SK-N-SH treated with all-trans-retinoic acid at 6 μM for 48 hours (cell line): ENCODE measurements around the gene P2RX3.
A peak's percentile ranks its signal among the peaks of the same experiment; 100 is the strongest.

Experiments used
- ATAC-seq: fragments of 200-7000 bp; cut with Tn5 transposase; 3 replicates; pipeline ENCODE4 v1.9.1; 2020; ENCODE audit warnings: mild to moderate bottlenecking, moderate library complexity
- BACH2 ChIP-seq: fragments of 250-450 bp; sonication (Bioruptor Pico); IDR thresholded peaks from 2 replicates; pipeline ENCODE4 v1.9.0; 2021; ENCODE audit warnings: mild to moderate bottlenecking, borderline replicate concordance
- CSDC2 ChIP-seq: fragments of 250-450 bp; sonication (Bioruptor Pico); IDR thresholded peaks from 2 replicates; pipeline ENCODE4 v1.5.0; 2020; ENCODE audit warnings: mild to moderate bottlenecking, moderate library complexity
- GLIS3 ChIP-seq: fragments of 250-450 bp; sonication (Bioruptor Pico); IDR thresholded peaks from 2 replicates; pipeline ENCODE4 v1.5.0; 2020; ENCODE audit warnings: mild to moderate bottlenecking, moderate library complexity
- ISL1 ChIP-seq: fragments of 250-450 bp; sonication (Bioruptor Pico); IDR thresholded peaks from 2 replicates; pipeline ENCODE4 v2.1.2; 2022; ENCODE audit warnings: mild to moderate bottlenecking, moderate library complexity
- OSR1 ChIP-seq: fragments of 250-450 bp; sonication (Bioruptor Pico); IDR thresholded peaks from 2 replicates; pipeline ENCODE4 v1.8.0; 2022; ENCODE audit warnings: moderate library complexity, mild to moderate bottlenecking, inconsistent platforms
- PPARA ChIP-seq: fragments of 250-450 bp; sonication (Bioruptor Pico); IDR thresholded peaks from 2 replicates; pipeline ENCODE4 v1.5.0; 2020; ENCODE audit warnings: mild to moderate bottlenecking, borderline replicate concordance
- RARB ChIP-seq: fragments of 250-450 bp; sonication (Bioruptor Pico); IDR thresholded peaks from 2 replicates; pipeline ENCODE4 v1.8.0; 2021; ENCODE audit warnings: mild to moderate bottlenecking, moderate library complexity
- SNAI2 ChIP-seq: fragments of 250-450 bp; sonication (Bioruptor Pico); IDR thresholded peaks from 2 replicates; pipeline ENCODE4 v1.5.0; 2020; ENCODE audit warnings: mild to moderate bottlenecking, moderate library complexity
- TCF4 ChIP-seq: fragments of 250-450 bp; sonication (Bioruptor Pico); IDR thresholded peaks from 2 replicates; pipeline ENCODE4 v1.8.0; 2021; ENCODE audit warnings: mild to moderate bottlenecking, moderate library complexity, borderline replicate concordance
- TOX ChIP-seq: fragments of 250-450 bp; sonication (Bioruptor Pico); IDR thresholded peaks from 2 replicates; pipeline ENCODE4 v1.8.0; 2021; ENCODE audit warnings: mild to moderate bottlenecking, moderate library complexity, borderline replicate concordance
- ZC3H10 ChIP-seq: fragments of 250-450 bp; sonication (Bioruptor Pico); IDR thresholded peaks from 2 replicates; pipeline ENCODE4 v1.5.1; 2021; ENCODE audit warnings: mild to moderate bottlenecking, moderate library complexity
- ZFP3 ChIP-seq: fragments of 250-450 bp; sonication (Bioruptor Pico); IDR thresholded peaks from 2 replicates; pipeline ENCODE4 v1.5.0; 2020; ENCODE audit warnings: mild to moderate bottlenecking, moderate library complexity
- ZFP30 ChIP-seq: fragments of 450-650 bp; formaldehyde crosslinking; IDR thresholded peaks from 2 replicates; pipeline ENCODE4 v1.5.0; 2022; ENCODE audit warnings: mild to moderate bottlenecking, moderate library complexity
- ZNF565 ChIP-seq: fragments of 450-650 bp; formaldehyde crosslinking; conservative IDR thresholded peaks from 2 replicates; pipeline ENCODE4 v1.5.0; 2020; ENCODE audit warnings: low read depth, mild to moderate bottlenecking, moderate library complexity
- ZNF70 ChIP-seq: fragments of 450-650 bp; formaldehyde crosslinking; IDR thresholded peaks from 2 replicates; pipeline ENCODE4 v1.5.0; 2020; ENCODE audit warnings: mild to moderate bottlenecking, moderate library complexity
- ZNF8 ChIP-seq: fragments of 450-650 bp; formaldehyde crosslinking; IDR thresholded peaks from 2 replicates; pipeline ENCODE4 v1.5.0; 2020; ENCODE audit warnings: mild to moderate bottlenecking, moderate library complexity
- TF ChIP-seq, protein P1 (sequence below): fragments of 250-450 bp; sonication (Bioruptor Pico); IDR thresholded peaks from 2 replicates; pipeline ENCODE4 v1.8.0; 2020; ENCODE audit warnings: mild to moderate bottlenecking, moderate library complexity, borderline replicate concordance
- TF ChIP-seq, protein P2 (sequence below): fragments of 250-450 bp; sonication (Bioruptor Pico); IDR thresholded peaks from 2 replicates; pipeline ENCODE4 v1.5.1; 2020; ENCODE audit warnings: low read depth, mild to moderate bottlenecking, moderate library complexity
- TF ChIP-seq, protein P3 (sequence below): fragments of 250-450 bp; sonication (Bioruptor Pico); IDR thresholded peaks from 2 replicates; pipeline ENCODE4 v1.5.1; 2021; ENCODE audit warnings: mild to moderate bottlenecking, moderate library complexity

P2RX3 gene

DNA sequence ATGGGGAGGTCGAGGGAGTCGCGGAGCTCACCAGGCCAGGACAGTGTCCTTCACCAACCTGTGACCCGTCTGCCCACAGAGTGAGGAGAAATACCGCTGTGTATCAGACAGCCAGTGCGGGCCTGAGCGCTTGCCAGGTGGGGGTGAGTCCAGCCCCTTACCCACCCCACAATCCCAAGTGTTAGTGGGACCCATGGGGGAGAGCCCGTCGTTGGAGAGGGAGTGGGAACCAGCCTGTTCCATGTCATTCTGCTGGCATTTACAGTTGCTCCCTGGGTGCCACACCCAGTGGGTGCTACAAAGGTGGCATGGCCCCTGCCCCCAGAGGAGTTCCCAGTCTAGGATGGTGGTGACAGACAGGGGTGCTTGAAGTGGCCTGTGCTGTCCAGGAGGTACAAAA, 9.2 kb downstream of the P2RX3 start:
- ATAC-seq: no peak
- TF ChIP-seq ZFP30 (CRISPR knock-in tag) (no peak), TCF4 (no peak), ZC3H10 (CRISPR knock-in tag) (no peak), ZNF565 (CRISPR knock-in tag) (no peak), CSDC2 (CRISPR knock-in tag) (no peak), PPARA (CRISPR knock-in tag) (no peak), ZNF70 (CRISPR knock-in tag) (no peak), ZFP3 (CRISPR knock-in tag) (no peak), ISL1 (no peak)
- TF ChIP-seq, protein P1, sequence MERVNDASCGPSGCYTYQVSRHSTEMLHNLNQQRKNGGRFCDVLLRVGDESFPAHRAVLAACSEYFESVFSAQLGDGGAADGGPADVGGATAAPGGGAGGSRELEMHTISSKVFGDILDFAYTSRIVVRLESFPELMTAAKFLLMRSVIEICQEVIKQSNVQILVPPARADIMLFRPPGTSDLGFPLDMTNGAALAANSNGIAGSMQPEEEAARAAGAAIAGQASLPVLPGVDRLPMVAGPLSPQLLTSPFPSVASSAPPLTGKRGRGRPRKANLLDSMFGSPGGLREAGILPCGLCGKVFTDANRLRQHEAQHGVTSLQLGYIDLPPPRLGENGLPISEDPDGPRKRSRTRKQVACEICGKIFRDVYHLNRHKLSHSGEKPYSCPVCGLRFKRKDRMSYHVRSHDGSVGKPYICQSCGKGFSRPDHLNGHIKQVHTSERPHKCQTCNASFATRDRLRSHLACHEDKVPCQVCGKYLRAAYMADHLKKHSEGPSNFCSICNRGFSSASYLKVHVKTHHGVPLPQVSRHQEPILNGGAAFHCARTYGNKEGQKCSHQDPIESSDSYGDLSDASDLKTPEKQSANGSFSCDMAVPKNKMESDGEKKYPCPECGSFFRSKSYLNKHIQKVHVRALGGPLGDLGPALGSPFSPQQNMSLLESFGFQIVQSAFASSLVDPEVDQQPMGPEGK (CRISPR knock-in tag): no peak
- TF ChIP-seq, protein P2, sequence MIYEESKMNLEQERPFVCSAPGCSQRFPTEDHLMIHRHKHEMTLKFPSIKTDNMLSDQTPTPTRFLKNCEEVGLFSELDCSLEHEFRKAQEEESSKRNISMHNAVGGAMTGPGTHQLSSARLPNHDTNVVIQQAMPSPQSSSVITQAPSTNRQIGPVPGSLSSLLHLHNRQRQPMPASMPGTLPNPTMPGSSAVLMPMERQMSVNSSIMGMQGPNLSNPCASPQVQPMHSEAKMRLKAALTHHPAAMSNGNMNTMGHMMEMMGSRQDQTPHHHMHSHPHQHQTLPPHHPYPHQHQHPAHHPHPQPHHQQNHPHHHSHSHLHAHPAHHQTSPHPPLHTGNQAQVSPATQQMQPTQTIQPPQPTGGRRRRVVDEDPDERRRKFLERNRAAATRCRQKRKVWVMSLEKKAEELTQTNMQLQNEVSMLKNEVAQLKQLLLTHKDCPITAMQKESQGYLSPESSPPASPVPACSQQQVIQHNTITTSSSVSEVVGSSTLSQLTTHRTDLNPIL: no peak

DNA sequence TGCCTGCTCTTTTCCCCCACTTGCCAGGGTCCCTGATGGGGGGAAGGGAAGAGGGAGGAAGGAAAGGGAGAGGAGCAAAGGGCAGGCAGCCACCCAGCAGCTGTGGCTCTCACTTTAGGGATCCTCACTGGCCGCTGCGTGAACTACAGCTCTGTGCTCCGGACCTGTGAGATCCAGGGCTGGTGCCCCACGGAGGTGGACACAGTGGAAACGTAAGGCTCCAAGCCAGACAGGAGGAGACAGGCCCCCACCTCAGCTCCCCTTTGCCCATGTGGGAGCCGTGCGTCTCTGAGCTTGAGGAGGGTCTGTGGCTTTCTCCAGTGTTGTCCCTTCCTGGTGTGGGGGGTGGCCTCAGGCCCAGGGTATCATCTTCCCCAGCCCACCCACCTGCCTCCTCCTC, 9.9 kb downstream of the P2RX3 start:
- TF ChIP-seq BACH2 (CRISPR knock-in tag) (no peak), ZC3H10 (CRISPR knock-in tag) (no peak)
- no peak for ATAC-seq

DNA sequence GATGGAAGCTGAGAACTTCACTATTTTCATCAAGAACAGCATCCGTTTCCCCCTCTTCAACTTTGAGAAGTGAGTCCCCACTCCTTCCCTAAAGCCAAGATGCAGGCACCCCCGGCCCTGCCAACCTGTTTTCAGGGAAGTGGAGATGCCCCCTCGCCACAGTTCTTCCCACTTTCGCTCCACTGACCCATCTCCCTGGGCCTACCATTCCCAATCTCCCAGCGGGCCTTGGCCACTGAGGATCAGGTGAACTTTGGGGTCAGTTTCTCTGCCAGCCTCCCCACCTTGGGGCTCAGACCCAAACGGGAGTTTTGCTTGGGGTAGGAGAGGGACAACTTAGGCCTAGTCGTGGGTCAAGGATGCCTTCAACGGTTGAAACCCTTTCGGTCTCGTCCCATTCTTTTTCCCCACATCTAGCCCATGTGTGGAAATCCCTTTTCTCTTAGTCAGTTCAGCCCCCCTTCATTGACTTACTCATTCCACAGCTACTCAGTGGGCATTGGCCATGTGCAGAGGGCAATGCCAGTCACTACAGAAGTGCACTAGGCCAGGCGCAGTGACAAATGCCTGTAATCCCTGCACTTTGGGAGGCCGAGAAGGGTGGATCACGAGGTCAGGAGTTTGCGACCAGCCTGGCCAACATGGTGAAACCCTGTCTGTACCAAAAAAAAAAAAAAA, 10.6 kb downstream of the P2RX3 start:
- no peak for TF ChIP-seq ZNF8 (CRISPR knock-in tag)
- TF ChIP-seq, protein P2: no peak
- no peak for TF ChIP-seq RARB
- TF ChIP-seq, protein P1 (CRISPR knock-in tag): no peak
- TF ChIP-seq ZFP3 (CRISPR knock-in tag): no peak
- TF ChIP-seq SNAI2 (CRISPR knock-in tag): no peak
- TF ChIP-seq CSDC2 (CRISPR knock-in tag): no peak
- no peak for TF ChIP-seq ZC3H10 (CRISPR knock-in tag)
- TF ChIP-seq ZFP30 (CRISPR knock-in tag): no peak
- no peak for TF ChIP-seq PPARA (CRISPR knock-in tag)
- no peak for ATAC-seq

DNA sequence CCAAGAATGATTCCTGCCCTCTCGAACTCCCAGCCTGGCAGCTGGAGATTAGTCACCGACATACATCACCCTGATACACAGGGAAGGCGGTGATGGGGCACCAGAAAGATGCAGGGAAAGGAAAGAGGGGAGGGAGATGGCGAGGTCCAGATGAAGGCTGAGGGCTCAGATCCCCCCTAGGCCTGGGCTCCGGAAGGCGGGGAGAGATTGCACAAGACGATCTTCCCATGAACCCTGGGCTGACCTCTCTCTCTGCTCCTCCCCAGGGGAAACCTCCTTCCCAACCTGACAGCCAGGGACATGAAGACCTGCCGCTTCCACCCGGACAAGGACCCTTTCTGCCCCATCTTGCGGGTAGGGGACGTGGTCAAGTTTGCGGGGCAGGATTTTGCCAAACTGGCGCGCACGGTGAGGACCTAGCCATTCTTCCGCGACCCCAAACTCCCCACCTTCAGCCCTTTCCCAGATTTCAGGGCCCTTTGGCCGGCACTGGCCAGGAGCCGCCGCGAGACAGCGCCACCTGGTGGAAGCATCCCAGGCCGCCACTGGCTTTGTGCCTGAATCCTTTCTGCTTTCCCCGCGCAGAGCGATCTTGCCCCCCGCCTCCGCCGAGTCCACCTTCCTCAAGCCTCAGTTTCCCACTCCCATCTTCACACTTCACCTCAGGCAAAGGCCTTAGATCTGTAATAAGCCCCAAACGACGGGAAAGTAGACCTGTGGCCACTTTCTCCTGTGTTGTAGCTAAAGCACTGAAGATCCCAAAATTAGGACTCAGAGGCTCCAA, 11.5 kb downstream of the P2RX3 start:
- ATAC-seq: peak; percentile 84
- no peak for TF ChIP-seq TOX (CRISPR knock-in tag)
- no peak for TF ChIP-seq OSR1
- TF ChIP-seq ZFP3 (CRISPR knock-in tag): no peak

DNA sequence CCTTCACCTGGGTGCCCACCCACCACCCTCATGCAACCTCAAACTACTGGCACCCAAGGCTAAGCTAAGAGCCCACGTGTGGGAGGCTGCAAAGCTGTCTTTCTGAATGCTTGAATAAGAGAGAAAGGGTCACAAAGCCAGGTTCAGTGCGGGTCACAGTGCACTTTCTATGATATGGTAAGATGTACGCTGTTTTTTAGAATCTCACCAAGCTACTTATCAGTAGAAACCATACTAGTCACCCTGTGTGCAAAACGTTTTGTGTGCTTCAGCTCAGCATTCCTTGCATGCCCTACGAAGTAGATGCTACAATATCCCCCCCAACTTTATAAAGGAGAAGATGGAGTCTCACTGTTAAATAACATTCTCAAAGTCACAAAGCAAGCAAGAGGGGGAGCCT, 14.9 kb downstream of the P2RX3 start:
- ATAC-seq: no peak
- TF ChIP-seq ZC3H10 (CRISPR knock-in tag): no peak
- TF ChIP-seq GLIS3 (CRISPR knock-in tag): no peak
- no peak for TF ChIP-seq ISL1
- TF ChIP-seq ZNF565 (CRISPR knock-in tag): no peak
- TF ChIP-seq, protein P1 (CRISPR knock-in tag): no peak
- no peak for TF ChIP-seq OSR1
- TF ChIP-seq ZNF70 (CRISPR knock-in tag): no peak
- TF ChIP-seq ZFP30 (CRISPR knock-in tag): no peak
- TF ChIP-seq SNAI2 (CRISPR knock-in tag): no peak
- no peak for TF ChIP-seq TOX (CRISPR knock-in tag)
- TF ChIP-seq CSDC2 (CRISPR knock-in tag): no peak
- TF ChIP-seq, protein P3, sequence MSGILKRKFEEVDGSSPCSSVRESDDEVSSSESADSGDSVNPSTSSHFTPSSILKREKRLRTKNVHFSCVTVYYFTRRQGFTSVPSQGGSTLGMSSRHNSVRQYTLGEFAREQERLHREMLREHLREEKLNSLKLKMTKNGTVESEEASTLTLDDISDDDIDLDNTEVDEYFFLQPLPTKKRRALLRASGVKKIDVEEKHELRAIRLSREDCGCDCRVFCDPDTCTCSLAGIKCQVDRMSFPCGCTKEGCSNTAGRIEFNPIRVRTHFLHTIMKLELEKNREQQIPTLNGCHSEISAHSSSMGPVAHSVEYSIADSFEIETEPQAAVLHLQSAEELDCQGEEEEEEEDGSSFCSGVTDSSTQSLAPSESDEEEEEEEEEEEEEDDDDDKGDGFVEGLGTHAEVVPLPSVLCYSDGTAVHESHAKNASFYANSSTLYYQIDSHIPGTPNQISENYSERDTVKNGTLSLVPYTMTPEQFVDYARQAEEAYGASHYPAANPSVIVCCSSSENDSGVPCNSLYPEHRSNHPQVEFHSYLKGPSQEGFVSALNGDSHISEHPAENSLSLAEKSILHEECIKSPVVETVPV (CRISPR knock-in tag): no peak
- TF ChIP-seq, all 23 proteins: peak for 0
